ENCODE results near the gene ZC2HC1C. TPM values are rescaled to one million over a fixed set of nuclear protein-coding genes. Genes with fewer than 3 reads are reported as not detected.

ZC2HC1C gene
- total RNA-seq, 1 donor from 2014 or later = 1.0 TPM

GRCh38 chr14:75090353-75090752 is 20.9 kb downstream of the ZC2HC1C start:
- Mint-ChIP-seq H3K4me1 (ENCODE audit: unreplicated experiment) (no peaks in the 10 kb centered on the region), H3K27ac (ENCODE audit: unreplicated experiment) (no peak overlapping the region), H3K4me3 (ENCODE audit: unreplicated experiment) (no peak overlapping the region), H3K27me3 (ENCODE audit: unreplicated experiment) (no peaks in the 10 kb centered on the region), H3K36me3 (ENCODE audit: unreplicated experiment) (peaks cover 46% of the 10 kb centered on the region), H3K9me3 (ENCODE audit: unreplicated experiment) (no peaks in the 10 kb centered on the region)
- TF ChIP-seq CTCF (IDR thresholded peaks at IDR 0.05) = no peak
- DNase-seq (ENCODE audit: extremely low spot score, unreplicated experiment) = no peak

GRCh38 chr14:75091251-75091650 is 21.8 kb downstream of the ZC2HC1C start:
- no peaks in the 10 kb centered on the region for H3K4me1 Mint-ChIP-seq (ENCODE audit: unreplicated experiment)
- DNase-seq (ENCODE audit: extremely low spot score, unreplicated experiment) = no peak
- no peaks in the 10 kb centered on the region for H3K27me3 Mint-ChIP-seq (ENCODE audit: unreplicated experiment)
- H3K36me3 Mint-ChIP-seq (ENCODE audit: unreplicated experiment) = peaks cover 39% of the 10 kb centered on the region
- H3K27ac Mint-ChIP-seq (ENCODE audit: unreplicated experiment) = no peak overlapping the region
- no peaks in the 10 kb centered on the region for H3K9me3 Mint-ChIP-seq (ENCODE audit: unreplicated experiment)
- H3K4me3 Mint-ChIP-seq (ENCODE audit: unreplicated experiment) = no peak overlapping the region
- TF ChIP-seq CTCF (IDR thresholded peaks at IDR 0.05) = no peak

- H3K27me3 Mint-ChIP-seq (ENCODE audit: unreplicated experiment) = no peaks in the 10 kb centered on the region
- no peak overlapping the region for H3K27ac Mint-ChIP-seq (ENCODE audit: unreplicated experiment)
- no peak overlapping the region for H3K4me3 Mint-ChIP-seq (ENCODE audit: unreplicated experiment)
- no peaks in the 10 kb centered on the region for H3K9me3 Mint-ChIP-seq (ENCODE audit: unreplicated experiment)
- H3K4me1 Mint-ChIP-seq (ENCODE audit: unreplicated experiment) = no peaks in the 10 kb centered on the region
- TF ChIP-seq CTCF (IDR thresholded peaks at IDR 0.05) = no peak
- peaks cover 34% of the 10 kb centered on the region for H3K36me3 Mint-ChIP-seq (ENCODE audit: unreplicated experiment)
- no peak for DNase-seq (ENCODE audit: extremely low spot score, unreplicated experiment)
Observed at GRCh38 chr14:75092698-75093097, 23.3 kb downstream of the ZC2HC1C start.

- Mint-ChIP-seq H3K4me1 (ENCODE audit: unreplicated experiment) (no peaks in the 10 kb centered on the region), H3K4me3 (ENCODE audit: unreplicated experiment) (no peak overlapping the region), H3K27ac (ENCODE audit: unreplicated experiment) (no peak overlapping the region), H3K27me3 (ENCODE audit: unreplicated experiment) (no peaks in the 10 kb centered on the region), H3K36me3 (ENCODE audit: unreplicated experiment) (peaks cover 52% of the 10 kb centered on the region), H3K9me3 (ENCODE audit: unreplicated experiment) (no peaks in the 10 kb centered on the region)
- no peak for TF ChIP-seq CTCF (IDR thresholded peaks at IDR 0.05)
- no peak for DNase-seq (ENCODE audit: extremely low spot score, unreplicated experiment)
Observed at GRCh38 chr14:75094896-75095295, 25.5 kb downstream of the ZC2HC1C start.

- no peak for DNase-seq (ENCODE audit: extremely low spot score, unreplicated experiment)
- no peak for TF ChIP-seq CTCF (IDR thresholded peaks at IDR 0.05)
- no peaks in the 10 kb centered on the region for H3K27me3 Mint-ChIP-seq (ENCODE audit: unreplicated experiment)
- H3K36me3 Mint-ChIP-seq (ENCODE audit: unreplicated experiment) = peaks cover 51% of the 10 kb centered on the region
- no peaks in the 10 kb centered on the region for H3K9me3 Mint-ChIP-seq (ENCODE audit: unreplicated experiment)
- H3K4me1 Mint-ChIP-seq (ENCODE audit: unreplicated experiment) = no peaks in the 10 kb centered on the region
- no peak overlapping the region for H3K27ac Mint-ChIP-seq (ENCODE audit: unreplicated experiment)
- no peak overlapping the region for H3K4me3 Mint-ChIP-seq (ENCODE audit: unreplicated experiment)
Observed at GRCh38 chr14:75095690-75096089, 26.2 kb downstream of the ZC2HC1C start.

Measured in osteocyte (in vitro differentiated cells).